CD4-positive, alpha-beta T cell treated with Interleukin-15 for 4 hours (primary cell): ENCODE data around the gene NCF1.
"Not testable (repeated sequence)": the region's sequence is repeated elsewhere in the genome, so short reads cannot be mapped to it uniquely, and the experiment has no call there.

Experiments
- DNase-seq: peaks from one replicate; pipeline ENCODE4 v3.0.0-alpha.2; 2020; ENCODE audit warnings: low spot score

The NCF1 gene

DNA sequence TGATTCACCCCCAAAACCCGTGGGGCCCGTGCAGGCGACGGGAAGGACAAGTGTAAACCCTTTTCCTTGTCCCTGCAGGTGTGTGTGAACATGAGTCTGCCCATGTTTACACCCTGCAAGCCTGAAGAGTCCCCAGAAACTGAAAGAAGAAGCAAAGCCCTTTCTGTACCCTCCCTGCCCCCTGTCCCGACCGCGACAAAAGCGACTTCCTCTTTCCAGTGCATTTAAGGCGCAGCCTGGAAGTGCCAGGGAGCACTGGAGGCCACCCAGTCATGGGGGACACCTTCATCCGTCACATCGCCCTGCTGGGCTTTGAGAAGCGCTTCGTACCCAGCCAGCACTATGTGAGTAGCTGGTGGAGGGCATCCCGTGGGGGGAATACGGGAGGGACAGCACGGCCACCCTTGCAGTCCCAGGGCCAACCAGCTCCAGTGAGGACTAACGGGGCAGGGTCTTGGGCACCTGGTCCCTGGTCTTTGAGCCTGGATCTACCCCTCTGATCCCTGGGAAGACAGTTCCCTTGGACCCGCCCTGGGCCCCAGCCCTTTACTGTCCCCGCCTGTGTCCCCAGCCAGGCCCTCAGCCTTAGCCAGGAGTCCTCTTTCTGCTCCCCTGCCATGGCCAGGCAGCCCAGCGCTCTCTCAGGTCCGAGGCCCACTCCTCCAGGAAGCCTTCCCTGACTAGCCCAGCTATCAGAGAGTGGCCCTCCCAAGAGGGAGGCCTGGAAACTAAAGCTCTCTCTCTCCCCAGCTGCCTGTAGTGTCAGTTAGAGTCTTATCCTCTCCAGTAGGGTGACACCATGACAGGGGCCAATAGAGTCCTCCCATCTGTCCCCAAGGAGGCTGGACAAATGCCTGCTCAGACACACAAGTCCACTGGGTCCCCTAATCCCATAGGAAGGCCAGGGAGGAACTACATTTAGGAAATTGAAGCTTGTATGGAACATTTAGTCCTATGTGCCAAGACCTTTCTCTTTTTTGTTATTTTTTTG is at the start of gene NCF1:
TSS of gene NCF1 (plus strand) at position 252 of the 991 bp plus-strand sequence. CDS start at position 273, 21 bp downstream.
- not testable (repeated sequence) for DNase-seq

DNA sequence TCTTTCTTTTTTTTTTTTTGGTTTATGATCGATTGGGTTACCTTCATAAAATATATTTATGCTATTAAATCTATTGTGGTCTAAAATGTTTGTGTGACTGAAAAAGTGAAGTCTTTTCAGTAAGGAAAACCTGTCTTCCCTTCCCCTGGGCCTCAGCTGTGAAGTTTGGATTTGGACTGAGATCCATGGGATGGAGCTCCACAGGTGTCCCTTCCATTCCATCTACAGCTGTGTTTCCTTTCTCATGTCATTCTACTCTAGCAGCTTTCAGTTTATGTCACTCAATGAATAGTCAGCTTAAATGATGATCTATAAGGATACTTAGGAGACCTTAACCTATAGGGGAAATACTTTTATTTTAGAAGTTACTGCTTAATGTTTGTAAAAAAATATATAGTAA is 48.0 kb upstream of the NCF1 start:
- DNase-seq = no peak

DNA sequence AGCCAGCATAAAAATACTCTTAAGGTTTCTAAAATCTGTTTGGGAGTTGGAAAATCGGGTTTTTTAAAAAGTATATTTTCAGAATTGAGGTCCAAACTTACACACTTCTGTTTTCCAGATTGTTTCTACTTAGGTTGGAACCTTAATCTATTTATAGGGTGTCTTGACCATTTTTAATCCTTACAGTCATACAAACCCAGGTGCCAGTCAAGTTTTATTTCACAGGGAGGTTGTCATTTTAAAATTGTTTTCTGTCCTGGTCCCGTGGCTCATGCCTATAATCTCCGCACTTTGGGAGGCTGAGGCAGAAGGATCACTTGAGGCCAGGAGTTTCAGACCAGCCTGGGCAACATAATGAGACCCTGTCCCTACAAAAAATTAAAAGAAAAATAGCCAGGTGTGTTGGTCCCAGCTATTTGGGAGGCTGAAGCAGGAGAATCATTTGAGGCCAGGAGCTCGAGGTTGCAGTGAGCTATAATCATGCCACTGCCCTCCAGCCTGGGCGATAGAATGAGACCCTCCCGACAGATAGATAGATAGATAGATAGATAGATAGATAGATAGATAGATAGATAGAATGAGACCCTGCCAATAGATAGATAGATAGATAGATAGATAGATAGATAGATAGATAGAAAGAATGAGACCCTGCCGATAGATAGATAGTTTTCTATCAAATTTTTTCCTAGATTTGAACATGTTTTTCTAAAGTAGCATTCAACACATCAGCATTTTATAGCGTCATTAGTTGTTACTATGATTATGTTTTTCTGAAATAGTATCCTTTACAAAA is 47.3 kb upstream of the NCF1 start:
- DNase-seq = no peak

DNA sequence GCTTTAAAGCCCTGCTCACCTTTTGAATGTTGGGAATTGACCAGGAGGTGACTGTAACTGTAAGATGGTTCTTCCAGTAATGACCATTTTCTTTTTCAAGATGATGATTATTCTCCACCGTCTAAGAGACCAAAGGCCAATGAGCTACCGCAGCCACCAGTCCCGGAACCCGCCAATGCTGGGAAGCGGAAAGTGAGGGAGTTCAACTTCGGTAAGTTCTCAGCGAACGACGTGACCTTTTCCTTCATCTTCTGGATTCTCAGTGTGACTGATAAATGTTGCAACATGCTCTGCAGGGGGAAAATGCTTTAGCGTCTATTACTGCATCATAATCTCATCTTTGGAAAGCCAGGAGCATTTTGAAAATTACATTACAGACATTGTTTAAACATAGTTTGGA is 45.1 kb upstream of the NCF1 start:
- DNase-seq = not testable (repeated sequence)

DNA sequence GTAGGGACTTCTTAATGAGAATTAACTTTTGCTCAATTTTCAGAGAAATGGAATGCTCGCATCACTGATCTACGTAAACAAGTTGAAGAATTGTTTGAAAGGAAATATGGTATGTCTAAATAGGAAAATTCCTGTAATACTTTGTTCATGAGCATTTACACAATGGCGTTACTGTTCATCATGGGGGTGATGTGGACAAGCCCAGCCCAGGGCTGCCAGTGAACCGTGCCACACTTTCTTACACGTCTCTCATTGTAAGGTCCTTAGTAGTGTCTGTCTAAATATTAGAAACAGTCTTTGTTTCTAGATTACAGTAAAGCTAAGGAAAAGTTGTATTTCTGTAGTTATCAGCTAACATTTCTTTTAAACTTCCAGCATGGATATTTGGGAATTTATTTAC is 43.6 kb upstream of the NCF1 start:
- DNase-seq = not testable (repeated sequence)

DNA sequence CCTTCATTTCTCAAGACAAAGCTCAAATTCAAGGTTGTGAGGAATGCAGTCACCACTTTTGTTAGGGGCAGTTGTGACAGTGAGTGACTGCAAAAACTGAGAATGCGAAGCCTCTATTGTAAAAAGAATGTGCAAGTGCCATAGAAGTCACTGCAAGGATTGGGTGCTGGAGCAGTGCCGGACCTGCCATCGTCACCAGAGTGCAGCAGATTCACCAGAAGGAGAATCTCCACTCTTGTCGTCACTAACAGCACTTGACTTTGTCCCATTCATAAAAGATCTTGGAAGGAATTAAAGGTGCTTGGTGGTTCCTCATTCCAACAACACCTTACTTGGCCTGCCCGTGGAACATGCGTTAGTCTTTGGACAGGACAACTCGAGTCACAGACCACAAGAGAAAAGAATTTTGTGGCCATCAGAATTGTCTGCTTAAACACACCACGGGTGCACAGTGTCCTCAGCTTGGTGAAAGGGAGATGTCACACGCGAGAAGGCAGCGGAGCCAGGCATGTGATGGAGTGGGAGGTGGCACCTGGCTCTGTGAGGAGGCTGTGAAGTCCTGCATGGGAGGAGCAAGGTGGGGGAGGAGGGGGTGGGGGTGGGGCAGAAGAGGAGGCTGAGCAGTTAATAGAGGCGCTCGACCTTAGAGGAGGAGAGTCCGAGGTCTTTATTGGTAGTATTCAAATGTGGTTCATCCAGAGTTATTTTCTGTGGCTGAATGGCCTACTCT is 33.7 kb upstream of the NCF1 start:
- DNase-seq = not testable (repeated sequence)

DNA sequence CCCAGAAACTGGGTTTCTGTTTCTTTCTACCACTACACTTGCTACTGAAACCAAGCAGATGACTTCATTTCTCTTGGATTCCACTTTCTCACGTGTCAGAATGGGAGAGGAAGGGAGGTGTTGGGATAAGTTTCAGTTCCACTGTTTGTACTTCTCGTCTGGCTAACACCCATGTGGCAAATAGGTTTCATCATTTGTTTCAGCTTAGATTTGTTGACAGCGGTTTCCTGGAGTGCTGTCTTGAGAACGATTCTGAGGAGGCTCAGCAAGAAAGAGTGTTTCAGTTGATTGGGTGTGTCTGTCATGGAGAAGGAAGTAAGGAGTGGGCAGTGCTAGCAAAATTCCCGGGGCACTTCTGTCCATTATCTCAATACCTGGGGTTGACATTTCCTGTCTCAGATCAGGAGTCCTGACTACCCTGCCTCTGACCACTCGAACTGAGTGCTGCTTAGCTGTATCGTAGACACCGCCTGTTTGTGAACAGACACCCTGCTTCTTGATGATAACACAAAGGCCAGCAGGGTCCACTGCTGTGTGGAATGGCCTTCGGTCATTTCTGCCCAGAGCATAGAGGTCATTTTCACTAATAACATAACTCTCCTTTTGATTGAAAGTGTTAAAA is 29.8 kb upstream of the NCF1 start:
- not testable (repeated sequence) for DNase-seq

DNA sequence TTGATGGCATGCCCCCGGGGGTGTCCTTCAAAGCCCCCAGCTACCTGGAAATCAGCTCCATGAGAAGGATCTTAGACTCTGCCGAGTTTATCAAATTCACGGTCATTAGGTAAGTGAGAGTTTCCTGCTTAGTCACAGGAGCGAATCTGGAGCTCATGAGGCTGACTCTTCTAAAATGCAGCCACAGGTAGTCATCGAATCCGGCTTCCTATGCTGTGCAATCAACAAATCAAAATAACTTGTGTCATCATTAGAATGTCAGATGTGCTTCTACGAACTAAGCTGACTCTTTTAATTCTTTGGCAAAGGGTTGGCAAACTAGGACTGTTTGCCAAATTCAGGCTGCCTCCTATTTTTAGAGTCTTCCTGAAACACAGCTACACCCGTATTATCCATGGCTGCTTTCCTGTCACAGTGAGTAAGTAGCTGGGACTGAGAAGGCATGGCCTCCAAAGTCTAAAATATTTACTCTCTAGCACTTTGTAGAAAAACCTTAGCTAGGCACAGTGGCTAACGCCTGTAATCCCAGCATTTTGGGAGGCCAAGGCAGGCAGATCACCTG is 19.8 kb upstream of the NCF1 start:
- DNase-seq = not testable (repeated sequence)

DNA sequence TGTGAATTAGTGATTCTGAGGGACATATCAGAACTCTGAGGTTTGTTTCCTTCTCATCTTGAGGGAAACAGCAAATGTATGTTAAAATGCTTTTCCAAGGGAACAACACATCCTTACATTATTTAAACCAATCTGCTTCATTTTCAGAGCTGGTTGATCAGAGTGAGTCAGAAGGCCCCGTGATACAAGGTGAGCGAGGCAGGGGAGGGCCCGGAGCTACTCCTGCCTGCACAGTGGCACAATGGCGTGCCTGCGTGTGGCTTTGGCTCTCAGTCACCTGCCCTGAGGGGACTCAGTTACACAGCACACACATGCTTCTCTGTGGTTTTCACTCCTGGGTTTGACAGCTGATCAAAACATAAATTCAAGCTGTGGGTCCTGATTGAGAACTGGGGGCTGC is 17.1 kb upstream of the NCF1 start:
- DNase-seq = not testable (repeated sequence)

DNA sequence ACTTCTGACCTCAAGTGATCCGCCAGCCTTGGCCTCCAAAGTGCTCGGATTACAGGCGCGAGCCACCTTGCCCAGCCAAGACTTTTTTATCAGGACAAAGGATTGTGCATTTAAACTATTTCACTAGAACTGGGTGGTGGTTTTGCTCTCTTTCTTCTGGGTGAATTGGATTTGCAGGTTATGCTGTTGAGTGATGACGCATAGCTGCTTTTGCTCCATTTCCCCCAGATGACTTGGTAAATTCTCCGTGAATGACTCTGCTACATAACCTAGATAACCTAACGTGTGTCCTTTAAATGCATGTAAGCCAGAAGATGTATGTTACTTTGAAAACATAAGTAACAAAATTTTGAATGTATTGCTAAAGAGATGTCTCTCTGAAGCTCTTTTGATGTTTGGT is 15.5 kb upstream of the NCF1 start:
- not testable (repeated sequence) for DNase-seq

DNA sequence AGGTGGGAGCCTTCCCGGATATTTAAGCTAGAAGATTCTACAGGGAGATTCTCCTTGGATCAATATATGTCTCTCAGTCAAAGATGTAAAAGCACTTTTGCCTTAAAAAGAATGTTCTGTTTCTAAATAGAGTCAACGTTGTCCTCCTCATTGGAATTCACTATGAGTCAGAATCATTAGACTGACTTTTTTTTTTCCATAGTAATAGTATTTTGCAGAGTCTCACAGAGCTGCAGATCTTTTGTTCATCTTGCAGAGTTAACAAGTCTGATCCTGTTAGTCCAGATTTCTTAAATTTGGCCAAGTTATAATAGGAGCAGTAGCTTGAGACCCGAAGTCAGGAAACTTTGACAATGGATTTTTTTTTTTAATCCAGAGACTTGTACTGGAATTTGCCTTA is 14.8 kb upstream of the NCF1 start:
- DNase-seq = not testable (repeated sequence)

DNA sequence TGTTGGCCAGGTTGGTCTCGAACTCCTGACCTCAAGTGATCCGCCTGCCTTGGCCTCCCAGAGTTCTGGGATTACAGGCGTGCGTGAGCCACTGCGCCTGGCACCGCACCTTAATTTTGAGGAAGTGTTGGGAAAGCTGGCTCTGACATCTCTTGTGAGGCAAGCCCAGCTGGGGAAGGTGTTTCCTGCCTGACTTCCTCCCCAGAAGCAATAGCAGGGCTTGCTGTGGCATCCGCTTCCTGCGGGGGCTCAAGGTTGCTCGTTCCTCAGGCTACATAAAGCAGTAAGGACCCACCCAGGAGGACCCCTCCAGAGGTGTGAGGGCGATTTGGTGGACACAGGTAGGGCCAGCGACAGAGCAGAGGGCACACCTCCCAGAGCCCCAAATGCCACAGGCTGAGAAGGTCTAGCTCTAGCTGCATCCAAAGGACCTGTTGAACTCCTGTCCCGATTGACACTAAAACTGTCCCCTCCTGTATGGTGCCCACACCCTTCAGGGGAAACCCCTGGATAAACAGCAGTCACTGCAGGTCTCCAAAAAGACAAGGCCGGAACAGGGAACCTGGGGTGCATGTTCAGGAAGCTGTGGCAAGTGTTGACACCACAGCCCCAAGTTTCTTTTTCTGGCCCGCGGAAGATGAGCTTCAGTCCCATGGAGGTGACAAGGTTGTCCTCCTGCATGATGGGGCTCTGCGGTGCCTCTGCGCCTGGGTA is 8.4 kb upstream of the NCF1 start:
- not testable (repeated sequence) for DNase-seq

DNA sequence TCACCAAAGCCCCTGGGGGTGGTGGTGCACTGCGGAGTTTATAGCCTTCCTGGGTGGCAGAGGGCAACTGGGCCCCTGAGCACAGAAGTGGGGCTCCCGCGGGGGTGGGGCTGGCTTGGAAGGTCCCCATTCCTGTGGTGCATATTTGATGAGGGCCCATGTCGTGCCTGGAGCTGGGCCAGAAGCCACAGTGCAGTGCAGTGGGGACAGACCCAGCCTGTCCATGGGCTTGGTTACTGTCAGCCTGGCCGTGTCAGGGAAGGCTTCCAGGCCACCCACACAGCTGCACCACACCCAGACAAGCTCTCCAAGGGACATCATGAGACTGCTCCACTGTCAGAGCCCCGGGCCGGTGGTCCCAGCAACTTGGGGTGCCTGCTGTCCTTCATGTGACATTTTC is 7.3 kb upstream of the NCF1 start:
- DNase-seq = not testable (repeated sequence)

DNA sequence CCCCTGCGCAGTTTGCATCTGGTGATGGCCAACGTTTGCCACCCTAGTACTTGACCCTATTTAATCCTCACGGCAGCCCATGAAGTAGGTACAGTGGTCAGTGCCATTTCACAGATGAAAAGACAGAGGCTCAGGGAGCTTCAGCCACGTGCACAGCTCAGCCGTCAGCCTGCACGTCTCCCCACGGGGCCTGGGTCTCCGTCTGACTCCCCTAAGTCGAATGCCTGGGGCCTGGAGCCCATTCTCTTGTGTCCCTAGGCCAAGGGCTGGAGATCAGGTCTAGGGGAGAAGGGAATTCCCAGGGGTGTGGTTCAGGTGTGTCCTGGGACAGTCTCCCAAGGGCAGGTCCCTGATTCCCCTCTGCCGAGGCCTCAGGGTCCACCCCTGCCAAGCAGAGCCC is 6.8 kb upstream of the NCF1 start:
- not testable (repeated sequence) for DNase-seq

DNA sequence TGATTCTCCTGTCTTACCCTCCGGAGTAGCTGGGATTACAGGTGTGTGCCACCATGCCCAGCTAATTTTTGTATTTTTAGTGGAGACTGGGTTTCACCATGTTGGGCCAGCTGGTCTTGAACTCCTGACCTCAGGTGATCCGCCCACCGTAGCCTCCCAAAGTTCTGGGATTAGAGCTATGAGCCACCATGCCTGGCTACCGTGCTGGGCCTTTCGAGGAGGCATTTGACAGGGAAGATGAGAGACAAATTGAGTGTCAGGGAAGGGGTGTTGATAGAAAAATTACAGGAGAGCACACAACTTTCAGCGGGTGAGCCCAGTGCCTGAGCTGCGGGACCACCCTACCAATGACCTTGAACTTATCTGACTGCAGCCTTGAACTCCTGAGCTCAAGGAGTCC is 3.7 kb upstream of the NCF1 start:
- DNase-seq = not testable (repeated sequence)

DNA sequence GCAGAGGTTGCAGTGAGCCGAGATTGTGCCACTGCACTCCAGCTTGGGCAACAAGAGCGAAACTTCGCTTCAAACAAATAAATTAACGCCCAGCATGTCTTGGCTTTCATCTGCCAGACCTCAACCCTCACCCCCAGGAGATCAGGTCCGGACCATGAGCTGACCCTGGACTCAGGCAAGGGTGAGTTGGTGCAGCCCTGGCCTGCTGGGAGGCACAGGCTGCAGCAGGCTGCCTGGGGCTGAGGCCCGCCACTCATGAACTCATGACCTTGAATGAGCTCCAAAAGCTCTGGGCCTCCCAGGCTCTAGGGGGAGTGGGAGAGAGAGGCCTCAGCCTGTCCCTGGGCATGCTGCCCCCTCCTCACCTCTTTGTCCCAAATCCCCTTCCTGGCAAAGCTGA is 1.7 kb upstream of the NCF1 start:
- not testable (repeated sequence) for DNase-seq

DNA sequence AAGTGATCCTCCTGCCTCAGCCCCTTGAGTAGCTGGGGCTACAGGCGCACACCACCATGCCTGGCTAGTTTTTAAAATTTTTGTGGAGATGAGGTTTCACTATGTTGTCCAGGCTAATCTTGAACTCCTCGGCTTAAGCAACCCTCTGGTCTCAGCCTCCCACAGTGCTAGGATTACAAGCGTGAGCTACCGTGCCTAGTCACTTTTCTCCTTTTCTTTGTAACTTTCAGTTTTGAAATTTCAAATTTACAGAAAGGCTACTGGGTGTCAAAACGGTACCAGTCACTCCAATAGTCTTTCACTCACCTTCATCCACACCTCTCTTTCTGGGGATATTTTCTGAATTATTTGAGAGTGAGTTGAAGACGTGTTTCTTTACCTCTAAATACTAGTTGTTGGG is 1.3 kb downstream of the NCF1 start:
- not testable (repeated sequence) for DNase-seq

DNA sequence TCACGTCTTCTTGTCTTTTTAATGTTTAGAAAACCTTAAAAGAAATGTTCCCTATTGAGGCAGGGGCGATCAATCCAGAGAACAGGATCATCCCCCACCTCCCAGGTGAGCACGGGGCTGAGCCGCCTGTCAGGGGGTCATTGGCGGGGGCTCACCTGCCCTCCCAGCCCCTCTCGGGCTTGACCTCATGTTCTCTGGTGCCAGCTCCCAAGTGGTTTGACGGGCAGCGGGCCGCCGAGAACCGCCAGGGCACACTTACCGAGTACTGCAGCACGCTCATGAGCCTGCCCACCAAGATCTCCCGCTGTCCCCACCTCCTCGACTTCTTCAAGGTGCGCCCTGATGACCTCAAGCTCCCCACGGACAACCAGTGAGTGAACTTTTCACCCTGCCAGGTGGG is 5.2 kb downstream of the NCF1 start:
- not testable (repeated sequence) for DNase-seq

DNA sequence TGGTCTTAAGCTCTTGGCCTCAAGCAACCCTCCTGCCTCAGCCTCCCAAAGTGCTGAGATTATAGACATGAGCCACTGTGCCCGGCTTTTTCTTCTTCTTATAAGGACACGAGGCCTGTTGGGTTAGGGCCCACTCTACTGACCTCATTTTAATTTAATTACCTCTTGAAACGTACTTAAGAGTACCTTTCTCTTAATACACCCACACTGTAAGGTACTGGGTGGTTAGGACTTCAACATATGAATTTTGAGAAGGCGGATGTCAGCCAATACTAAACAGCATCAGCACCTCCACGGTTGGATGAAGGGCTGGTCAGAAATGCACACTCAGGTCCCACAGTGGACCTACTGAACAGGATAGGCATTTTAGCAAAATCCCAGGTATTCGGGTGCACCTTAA is 7.9 kb downstream of the NCF1 start:
- not testable (repeated sequence) for DNase-seq

DNA sequence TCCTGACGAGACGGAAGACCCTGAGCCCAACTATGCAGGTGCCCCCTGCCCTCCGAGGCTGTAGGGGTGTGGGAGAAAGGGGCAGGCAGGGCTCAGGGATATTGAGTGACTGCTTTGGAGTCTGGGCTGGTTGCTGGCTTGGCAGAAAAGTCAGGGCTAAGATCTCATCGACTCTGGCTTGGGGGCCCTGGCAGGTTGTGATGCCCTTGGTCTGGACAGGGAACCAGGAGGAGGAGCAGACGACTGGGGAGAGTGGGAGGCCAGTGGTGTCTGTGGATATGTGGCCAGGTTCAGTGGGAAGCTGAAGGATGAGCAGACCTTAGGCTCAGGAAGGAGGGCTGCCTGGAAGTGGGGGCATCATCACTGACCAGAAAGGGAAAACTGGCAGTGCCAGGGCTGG is 9.8 kb downstream of the NCF1 start:
- DNase-seq = not testable (repeated sequence)
